ENCODE data around the gene MBOAT1.
"Not testable (repeated sequence)": the region's sequence is repeated elsewhere in the genome, so short reads cannot be mapped to it uniquely, and the experiment has no call there.

MBOAT1 gene

DNA sequence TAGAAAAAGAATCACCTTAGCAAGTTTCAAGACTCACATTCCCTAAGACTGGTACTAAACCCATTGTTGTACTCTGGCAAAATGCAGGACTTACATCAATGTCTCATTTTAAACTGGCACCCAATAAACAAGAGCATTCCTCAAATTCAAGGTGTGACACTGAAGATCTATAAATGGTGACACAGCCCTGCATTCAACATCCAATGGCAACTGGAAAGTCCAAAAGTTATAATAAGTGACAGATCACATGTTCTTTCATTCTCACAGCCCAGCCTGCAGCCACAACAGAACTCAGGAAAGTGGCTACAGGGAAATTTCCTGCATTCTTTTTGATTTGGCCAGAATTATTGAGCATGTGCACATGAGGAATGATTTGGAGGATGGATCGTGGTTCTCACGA is 57.5 kb downstream of the MBOAT1 start:
- H3K4me3 ChIP-seq (ENCODE audit: low read depth, low read length) = no peak overlapping the region
- in situ Hi-C loops (cut with HindIII; ENCODE audit: low pct_ligation_motif_present, low sequenced_read_pairs) = no loop called here
- TF ChIP-seq, protein P1, sequence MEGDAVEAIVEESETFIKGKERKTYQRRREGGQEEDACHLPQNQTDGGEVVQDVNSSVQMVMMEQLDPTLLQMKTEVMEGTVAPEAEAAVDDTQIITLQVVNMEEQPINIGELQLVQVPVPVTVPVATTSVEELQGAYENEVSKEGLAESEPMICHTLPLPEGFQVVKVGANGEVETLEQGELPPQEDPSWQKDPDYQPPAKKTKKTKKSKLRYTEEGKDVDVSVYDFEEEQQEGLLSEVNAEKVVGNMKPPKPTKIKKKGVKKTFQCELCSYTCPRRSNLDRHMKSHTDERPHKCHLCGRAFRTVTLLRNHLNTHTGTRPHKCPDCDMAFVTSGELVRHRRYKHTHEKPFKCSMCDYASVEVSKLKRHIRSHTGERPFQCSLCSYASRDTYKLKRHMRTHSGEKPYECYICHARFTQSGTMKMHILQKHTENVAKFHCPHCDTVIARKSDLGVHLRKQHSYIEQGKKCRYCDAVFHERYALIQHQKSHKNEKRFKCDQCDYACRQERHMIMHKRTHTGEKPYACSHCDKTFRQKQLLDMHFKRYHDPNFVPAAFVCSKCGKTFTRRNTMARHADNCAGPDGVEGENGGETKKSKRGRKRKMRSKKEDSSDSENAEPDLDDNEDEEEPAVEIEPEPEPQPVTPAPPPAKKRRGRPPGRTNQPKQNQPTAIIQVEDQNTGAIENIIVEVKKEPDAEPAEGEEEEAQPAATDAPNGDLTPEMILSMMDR (IDR thresholded peaks at IDR 0.05; ENCODE audit: low read depth, low read length, missing control alignments) = no peak
- DNase-seq = no peak
- H3K27me3 ChIP-seq (replicated peaks) = no peaks in the 10 kb centered on the region
- H3K36me3 ChIP-seq (replicated peaks) = no peaks in the 10 kb centered on the region
- H3K27ac ChIP-seq = no peak overlapping the region

DNA sequence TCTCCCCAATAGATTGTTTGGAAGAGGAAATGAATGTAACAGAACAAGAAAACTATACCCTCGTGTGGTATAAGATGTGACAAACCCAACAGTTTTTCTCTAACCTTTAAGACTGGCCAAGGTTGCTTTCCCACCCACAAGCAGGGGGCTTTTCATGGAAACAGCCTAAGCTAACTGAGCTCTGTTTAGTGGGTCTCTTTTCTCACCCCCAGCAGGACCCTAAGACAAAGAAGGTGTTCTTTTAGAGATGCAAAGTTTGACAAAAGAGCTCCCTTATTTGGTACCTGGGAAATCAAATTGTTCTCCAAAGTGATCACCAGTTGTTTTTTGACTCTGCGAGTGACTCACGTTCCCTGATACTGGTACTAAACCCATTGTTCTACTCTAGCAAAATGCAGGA is 59.1 kb downstream of the MBOAT1 start:
- DNase-seq = no peak
- H3K36me3 ChIP-seq (replicated peaks) = no peaks in the 10 kb centered on the region
- TF ChIP-seq, protein P1 (IDR thresholded peaks at IDR 0.05; ENCODE audit: low read depth, low read length, missing control alignments) = no peak
- no peak overlapping the region for H3K27ac ChIP-seq
- H3K27me3 ChIP-seq (replicated peaks) = no peaks in the 10 kb centered on the region
- no peak overlapping the region for H3K4me3 ChIP-seq (ENCODE audit: low read depth, low read length)
- in situ Hi-C loops (cut with HindIII; ENCODE audit: low pct_ligation_motif_present, low sequenced_read_pairs) = no loop called here

DNA sequence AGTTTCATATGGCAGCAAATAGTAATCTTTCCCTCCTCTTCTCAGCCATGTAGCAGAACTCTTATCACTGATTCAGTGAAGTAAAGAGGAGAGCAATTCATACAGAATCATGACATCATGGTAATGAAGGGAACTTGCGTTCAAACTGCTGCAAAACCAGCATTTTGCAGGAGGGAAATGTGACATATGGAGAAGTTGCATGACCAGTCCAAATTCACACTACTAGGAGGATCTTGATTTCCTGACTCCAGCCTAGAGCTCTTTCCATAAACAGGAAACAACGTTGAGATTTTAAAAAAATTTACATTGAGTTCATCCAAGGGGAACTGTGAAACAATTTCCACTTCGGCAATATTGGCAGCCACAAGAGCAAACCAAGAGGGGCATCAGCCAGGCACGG is 63.8 kb downstream of the MBOAT1 start:
- no peak for DNase-seq
- Histone ChIP-seq H3K4me3 (ENCODE audit: low read depth, low read length) (no peak overlapping the region), H3K27me3 (replicated peaks) (no peaks in the 10 kb centered on the region), H3K36me3 (replicated peaks) (no peaks in the 10 kb centered on the region), H3K27ac (no peak overlapping the region)
- in situ Hi-C loops (cut with HindIII; ENCODE audit: low pct_ligation_motif_present, low sequenced_read_pairs) = no loop called here
- TF ChIP-seq, protein P1 (IDR thresholded peaks at IDR 0.05; ENCODE audit: low read depth, low read length, missing control alignments) = no peak

DNA sequence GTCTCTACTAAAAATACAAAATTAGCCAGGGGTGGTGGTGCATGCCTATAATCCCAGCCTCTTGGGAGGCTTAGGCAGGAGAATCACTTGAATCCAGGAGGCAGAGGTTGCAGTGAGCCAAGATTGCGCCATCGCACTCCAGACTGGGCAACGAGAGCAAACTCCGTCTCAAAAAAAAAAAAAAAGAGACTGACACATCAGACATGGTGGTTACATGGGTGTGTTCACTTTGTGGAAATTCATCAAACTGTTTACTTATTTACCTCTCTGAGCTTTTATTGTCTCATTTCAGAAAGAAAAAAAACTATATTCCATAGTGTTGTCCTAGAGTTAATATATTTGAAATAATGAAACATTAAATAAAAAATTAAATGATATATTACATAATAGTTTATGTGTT is 64.8 kb downstream of the MBOAT1 start:
- no peak for DNase-seq
- Histone ChIP-seq H3K27ac (no peak overlapping the region), H3K27me3 (replicated peaks) (no peaks in the 10 kb centered on the region), H3K36me3 (replicated peaks) (no peaks in the 10 kb centered on the region), H3K4me3 (ENCODE audit: low read depth, low read length) (no peak overlapping the region)
- in situ Hi-C loops (cut with HindIII; ENCODE audit: low pct_ligation_motif_present, low sequenced_read_pairs) = no loop called here
- TF ChIP-seq, protein P1 (IDR thresholded peaks at IDR 0.05; ENCODE audit: low read depth, low read length, missing control alignments) = no peak

DNA sequence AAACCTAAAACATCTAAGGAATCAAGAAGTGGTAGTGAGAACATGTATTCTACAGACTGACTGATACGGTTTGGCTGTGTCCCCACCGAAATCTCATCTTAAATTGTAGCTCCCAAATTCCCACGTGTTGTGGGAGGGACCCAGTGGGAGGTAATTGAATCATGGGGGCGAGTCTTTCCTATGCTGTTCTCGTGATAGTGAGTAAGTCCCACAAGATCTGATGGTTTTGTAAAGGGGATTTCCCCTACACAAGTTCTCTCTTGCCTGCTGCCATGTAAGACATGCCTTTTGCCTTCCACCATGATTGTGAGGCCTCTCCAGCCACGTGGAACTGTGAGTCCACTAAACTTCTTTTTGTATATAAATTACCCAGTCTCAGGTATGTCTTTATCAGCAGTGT is 65.4 kb downstream of the MBOAT1 start:
- DNase-seq; H3K27me3 ChIP-seq (replicated peaks); in situ Hi-C loops (cut with HindIII; ENCODE audit: low pct_ligation_motif_present, low sequenced_read_pairs); H3K27ac ChIP-seq; H3K36me3 ChIP-seq (replicated peaks); H3K4me3 ChIP-seq (ENCODE audit: low read depth, low read length): not testable (repeated sequence)

DNA sequence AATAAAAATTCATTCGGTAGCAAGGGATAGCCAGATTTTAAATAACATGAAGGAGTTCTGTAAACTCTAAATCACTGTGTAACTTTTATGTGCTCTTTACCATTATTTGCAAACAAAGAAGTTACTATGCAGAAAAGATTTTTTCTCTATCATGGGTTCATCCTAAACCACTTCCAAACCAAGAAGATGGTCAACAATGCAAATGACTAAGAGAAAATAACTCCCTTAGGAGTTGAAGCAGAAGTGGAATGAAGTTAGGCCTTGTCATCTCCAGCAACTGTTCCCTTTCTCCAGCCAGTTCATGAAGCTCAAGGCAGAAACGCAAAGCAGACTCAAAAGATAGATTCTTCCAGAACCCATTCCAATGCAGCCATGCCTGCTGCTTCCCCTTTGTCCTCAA is 66.0 kb downstream of the MBOAT1 start:
- no peak for DNase-seq
- Histone ChIP-seq H3K36me3 (replicated peaks) (no peaks in the 10 kb centered on the region), H3K4me3 (ENCODE audit: low read depth, low read length) (no peak overlapping the region), H3K27ac (no peak overlapping the region), H3K27me3 (replicated peaks) (no peaks in the 10 kb centered on the region)
- in situ Hi-C loops (cut with HindIII; ENCODE audit: low pct_ligation_motif_present, low sequenced_read_pairs) = no loop called here
- TF ChIP-seq, protein P1 (IDR thresholded peaks at IDR 0.05; ENCODE audit: low read depth, low read length, missing control alignments) = no peak

Data from brain microvascular endothelial cell (primary cell).